Liver (tissue), 2 donors: Measurements from ENCODE around the gene MEP1A.

Experiments
- YY1 ChIP-seq: IDR thresholded peaks from 2 replicates; pipeline ENCODE4 v1.6.1; 2016; ENCODE audit warnings: antibody characterized with exemption, mild to moderate bottlenecking
- TF ChIP-seq, protein P1 (sequence below): IDR thresholded peaks from 2 replicates; pipeline ENCODE4 v1.6.1; 2016; ENCODE audit warnings: antibody characterized with exemption
- TF ChIP-seq, protein P2 (sequence below): fragments of 150-350 bp; IDR thresholded peaks from 2 replicates; pipeline ENCODE4 v1.5.1; 2017; ENCODE audit warnings: improper control_type of control experiment, low read depth, low read length; ENCODE audit not compliant: missing input control
- TF ChIP-seq, protein P3 (sequence below): IDR thresholded peaks from 2 replicates; pipeline ENCODE4 v1.6.1; 2016; ENCODE audit warnings: antibody characterized with exemption, mild to moderate bottlenecking
- donor health status: healthy.

DNA sequence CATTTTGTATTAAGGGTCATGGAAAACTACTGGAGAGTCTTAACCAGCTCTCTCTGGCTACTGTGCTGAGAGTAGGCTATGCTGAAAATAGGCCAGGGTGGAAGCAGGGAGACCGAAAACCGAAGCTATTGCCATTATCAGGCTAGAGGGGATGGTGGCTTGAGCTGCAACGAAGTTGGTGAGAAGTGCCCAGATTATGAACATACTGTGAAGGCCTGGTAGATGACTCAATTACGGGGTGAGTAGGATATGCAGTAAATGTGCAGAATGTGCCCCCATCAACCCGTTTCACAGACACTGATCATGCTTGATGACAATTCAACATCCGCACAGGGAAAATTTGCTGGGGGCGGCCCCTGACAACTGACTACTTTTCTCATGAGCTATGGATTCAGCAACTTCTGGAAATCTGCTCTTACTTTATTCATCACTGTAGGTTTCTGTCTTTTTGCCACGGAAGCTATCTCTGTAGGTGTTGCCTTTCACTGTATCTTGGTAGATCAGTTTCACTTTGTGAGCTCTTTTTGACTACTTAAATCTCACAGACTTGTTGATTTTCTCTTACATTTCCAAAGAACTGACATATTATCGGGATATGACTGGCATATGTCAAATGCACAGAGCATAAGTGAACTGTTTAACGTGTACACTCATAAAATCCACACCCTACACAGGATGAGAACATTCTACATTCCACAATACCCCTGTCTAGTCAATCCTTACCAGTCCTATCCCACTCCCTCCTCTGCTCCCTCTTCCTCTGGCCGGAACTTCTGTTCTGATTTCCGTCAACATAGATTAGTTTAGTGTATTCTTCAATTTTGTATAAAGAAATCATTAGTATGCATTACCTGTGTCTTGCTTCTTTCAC is 15.5 kb upstream of the MEP1A start:
- TF ChIP-seq, protein P1, sequence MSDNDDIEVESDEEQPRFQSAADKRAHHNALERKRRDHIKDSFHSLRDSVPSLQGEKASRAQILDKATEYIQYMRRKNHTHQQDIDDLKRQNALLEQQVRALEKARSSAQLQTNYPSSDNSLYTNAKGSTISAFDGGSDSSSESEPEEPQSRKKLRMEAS = no peak
- TF ChIP-seq, protein P2, sequence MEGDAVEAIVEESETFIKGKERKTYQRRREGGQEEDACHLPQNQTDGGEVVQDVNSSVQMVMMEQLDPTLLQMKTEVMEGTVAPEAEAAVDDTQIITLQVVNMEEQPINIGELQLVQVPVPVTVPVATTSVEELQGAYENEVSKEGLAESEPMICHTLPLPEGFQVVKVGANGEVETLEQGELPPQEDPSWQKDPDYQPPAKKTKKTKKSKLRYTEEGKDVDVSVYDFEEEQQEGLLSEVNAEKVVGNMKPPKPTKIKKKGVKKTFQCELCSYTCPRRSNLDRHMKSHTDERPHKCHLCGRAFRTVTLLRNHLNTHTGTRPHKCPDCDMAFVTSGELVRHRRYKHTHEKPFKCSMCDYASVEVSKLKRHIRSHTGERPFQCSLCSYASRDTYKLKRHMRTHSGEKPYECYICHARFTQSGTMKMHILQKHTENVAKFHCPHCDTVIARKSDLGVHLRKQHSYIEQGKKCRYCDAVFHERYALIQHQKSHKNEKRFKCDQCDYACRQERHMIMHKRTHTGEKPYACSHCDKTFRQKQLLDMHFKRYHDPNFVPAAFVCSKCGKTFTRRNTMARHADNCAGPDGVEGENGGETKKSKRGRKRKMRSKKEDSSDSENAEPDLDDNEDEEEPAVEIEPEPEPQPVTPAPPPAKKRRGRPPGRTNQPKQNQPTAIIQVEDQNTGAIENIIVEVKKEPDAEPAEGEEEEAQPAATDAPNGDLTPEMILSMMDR = no peak
- TF ChIP-seq, protein P3, sequence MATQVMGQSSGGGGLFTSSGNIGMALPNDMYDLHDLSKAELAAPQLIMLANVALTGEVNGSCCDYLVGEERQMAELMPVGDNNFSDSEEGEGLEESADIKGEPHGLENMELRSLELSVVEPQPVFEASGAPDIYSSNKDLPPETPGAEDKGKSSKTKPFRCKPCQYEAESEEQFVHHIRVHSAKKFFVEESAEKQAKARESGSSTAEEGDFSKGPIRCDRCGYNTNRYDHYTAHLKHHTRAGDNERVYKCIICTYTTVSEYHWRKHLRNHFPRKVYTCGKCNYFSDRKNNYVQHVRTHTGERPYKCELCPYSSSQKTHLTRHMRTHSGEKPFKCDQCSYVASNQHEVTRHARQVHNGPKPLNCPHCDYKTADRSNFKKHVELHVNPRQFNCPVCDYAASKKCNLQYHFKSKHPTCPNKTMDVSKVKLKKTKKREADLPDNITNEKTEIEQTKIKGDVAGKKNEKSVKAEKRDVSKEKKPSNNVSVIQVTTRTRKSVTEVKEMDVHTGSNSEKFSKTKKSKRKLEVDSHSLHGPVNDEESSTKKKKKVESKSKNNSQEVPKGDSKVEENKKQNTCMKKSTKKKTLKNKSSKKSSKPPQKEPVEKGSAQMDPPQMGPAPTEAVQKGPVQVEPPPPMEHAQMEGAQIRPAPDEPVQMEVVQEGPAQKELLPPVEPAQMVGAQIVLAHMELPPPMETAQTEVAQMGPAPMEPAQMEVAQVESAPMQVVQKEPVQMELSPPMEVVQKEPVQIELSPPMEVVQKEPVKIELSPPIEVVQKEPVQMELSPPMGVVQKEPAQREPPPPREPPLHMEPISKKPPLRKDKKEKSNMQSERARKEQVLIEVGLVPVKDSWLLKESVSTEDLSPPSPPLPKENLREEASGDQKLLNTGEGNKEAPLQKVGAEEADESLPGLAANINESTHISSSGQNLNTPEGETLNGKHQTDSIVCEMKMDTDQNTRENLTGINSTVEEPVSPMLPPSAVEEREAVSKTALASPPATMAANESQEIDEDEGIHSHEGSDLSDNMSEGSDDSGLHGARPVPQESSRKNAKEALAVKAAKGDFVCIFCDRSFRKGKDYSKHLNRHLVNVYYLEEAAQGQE = no peak
- TF ChIP-seq YY1 = no peak
